ENCODE measurements around the gene ARRDC5. TPM values are rescaled to one million over a fixed set of nuclear protein-coding genes. Genes with fewer than 3 reads are reported as not detected.

ARRDC5 gene
- total and polyA plus RNA-seq, 2 donors (not counting 3 experiments of a cell fraction or from before 2014, with no cell fraction given) = 0.04 TPM; not detected in 1

GRCh38 chr19:4844348-4845179 is 58.1 kb downstream of the ARRDC5 start:
- H3K27ac ChIP-seq (ENCODE audit: insufficient read depth, low read depth, low read length) = no peak overlapping the region

GRCh38 chr19:4843647-4843965 is 59.1 kb downstream of the ARRDC5 start:
- Histone ChIP-seq H3K36me3 (ENCODE audit: control insufficient read depth in 2 of 2, extremely low read depth in 1 of 2, insufficient read depth in 2 of 2, low read length in 2 of 2) (peaks cover 9 to 33% of the 10 kb centered on the region in 2 experiments), H3K27ac (ENCODE audit: insufficient read depth, low read depth, low read length) (no peak overlapping the region), H4K20me1 (replicated peaks; ENCODE audit: control insufficient read depth, extremely low read depth, insufficient read depth, low read length) (no peaks in the 10 kb centered on the region), H3K4me2 (ENCODE audit: insufficient read depth, low read length) (no peak overlapping the region), H3K27me3 (ENCODE audit: control insufficient read depth in 2 of 2, insufficient read depth in 2 of 2, low read length in 2 of 2) (no peaks in the 10 kb centered on the region), H3K9me1 (replicated peaks; ENCODE audit: control insufficient read depth, extremely low read depth, insufficient read depth, low read length) (no peaks in the 10 kb centered on the region), H3K9me3 (replicated peaks; ENCODE audit: control insufficient read depth, insufficient read depth, low read length) (no peaks in the 10 kb centered on the region), H2AFZ (ENCODE audit: low read depth, low read length) (no peak overlapping the region), H3K79me2 (ENCODE audit: control insufficient read depth, insufficient read depth, low read length) (no peaks in the 10 kb centered on the region), H3K4me1 (ENCODE audit: control insufficient read depth, extremely low read depth, insufficient read depth, low read length) (no peaks in the 10 kb centered on the region), H3K4me3 (replicated peaks in 1 of 3; ENCODE audit: insufficient read depth in 1 of 3, low read depth in 1 of 3, low read length in 3 of 3) (no peak overlapping the region), H3K9ac (replicated peaks; ENCODE audit: extremely low read depth, insufficient read depth, low read length) (no peak overlapping the region)
- FAIRE-seq = no peak
- intact Hi-C loops (cut with micrococcal nuclease) (no loop called here), dilution Hi-C loops (cut with MboI; ENCODE audit: extremely low pct_ligation_motif_present, low sequenced_read_pairs) (no loop called here)
- no TSS peak for BruUV-seq (replicated peaks)
- CTCF ChIA-PET = interaction anchor here (1.1 to 7.0 kb wide), 2 partner anchors 8 to 33 kb away, joined by 6 to 59 read pairs; no protein-coding TSS in a partner anchor
- DNase-seq (ENCODE audit: low read depth, low spot score) = no peak
- POLR2A ChIA-PET = no interaction called here
- TF ChIP-seq GATA2 (IDR thresholded peaks at IDR 0.05; ENCODE audit: insufficient read depth, insufficient read length, low read depth, low read length) (no peak), CTCF (IDR thresholded peaks at IDR 0.05; ENCODE audit: extremely low read depth in 1 of 2, insufficient read depth in 1 of 2, low read depth in 1 of 2, low read length in 2 of 2) (no peak), POLR2AphosphoS5 (IDR thresholded peaks at IDR 0.05; ENCODE audit: insufficient read depth, low read depth, low read length) (no peak), POLR2A (IDR thresholded peaks at IDR 0.05; ENCODE audit: low read depth, low read length) (no peak), MYC (IDR thresholded peaks at IDR 0.05; ENCODE audit: low read depth, low read length) (no peak), EZH2 (IDR thresholded peaks at IDR 0.05; ENCODE audit: borderline replicate concordance, low read depth, low read length, severe bottlenecking) (no peak), MAX (IDR thresholded peaks at IDR 0.05; ENCODE audit: insufficient read depth, insufficient read length) (no peak), FOS (IDR thresholded peaks at IDR 0.05; ENCODE audit: borderline replicate concordance, insufficient read depth, low read length) (no peak), JUN (IDR thresholded peaks at IDR 0.05; ENCODE audit: borderline replicate concordance, insufficient read depth, insufficient read length, low read depth) (no peak)

More at GRCh38 chr19:4844348-4845179, 58.1 kb downstream of the ARRDC5 start:
- BruUV-seq (replicated peaks) = no TSS peak
- TF ChIP-seq JUN (IDR thresholded peaks at IDR 0.05; ENCODE audit: borderline replicate concordance, insufficient read depth, insufficient read length, low read depth) = no peak
- TF ChIP-seq FOS (IDR thresholded peaks at IDR 0.05; ENCODE audit: borderline replicate concordance, insufficient read depth, low read length) = no peak
- no peak for TF ChIP-seq EZH2 (IDR thresholded peaks at IDR 0.05; ENCODE audit: borderline replicate concordance, low read depth, low read length, severe bottlenecking)
- Histone ChIP-seq H3K4me1 (ENCODE audit: control insufficient read depth, extremely low read depth, insufficient read depth, low read length) (no peaks in the 10 kb centered on the region), H3K9ac (replicated peaks; ENCODE audit: extremely low read depth, insufficient read depth, low read length) (no peak overlapping the region), H3K4me3 (replicated peaks in 1 of 3; ENCODE audit: insufficient read depth in 1 of 3, low read depth in 1 of 3, low read length in 3 of 3) (no peak overlapping the region), H3K9me3 (replicated peaks; ENCODE audit: control insufficient read depth, insufficient read depth, low read length) (no peaks in the 10 kb centered on the region), H3K36me3 (ENCODE audit: control insufficient read depth in 2 of 2, extremely low read depth in 1 of 2, insufficient read depth in 2 of 2, low read length in 2 of 2) (peaks cover 8 to 32% of the 10 kb centered on the region in 2 experiments), H3K79me2 (ENCODE audit: control insufficient read depth, insufficient read depth, low read length) (no peaks in the 10 kb centered on the region), H4K20me1 (replicated peaks; ENCODE audit: control insufficient read depth, extremely low read depth, insufficient read depth, low read length) (no peaks in the 10 kb centered on the region), H2AFZ (ENCODE audit: low read depth, low read length) (no peak overlapping the region), H3K4me2 (ENCODE audit: insufficient read depth, low read length) (no peak overlapping the region), H3K9me1 (replicated peaks; ENCODE audit: control insufficient read depth, extremely low read depth, insufficient read depth, low read length) (no peaks in the 10 kb centered on the region), H3K27me3 (ENCODE audit: control insufficient read depth in 2 of 2, insufficient read depth in 2 of 2, low read length in 2 of 2) (no peaks in the 10 kb centered on the region)
- FAIRE-seq (no peak), DNase-seq (ENCODE audit: low read depth, low spot score) (no peak)
- intact Hi-C loops (cut with micrococcal nuclease) (no loop called here), dilution Hi-C loops (cut with MboI; ENCODE audit: extremely low pct_ligation_motif_present, low sequenced_read_pairs) (no loop called here)
- POLR2A ChIA-PET = no interaction called here
- CTCF ChIA-PET = interaction anchor here (0.5 to 7.0 kb wide), 6 partner anchors 20 to 67 kb away, joined by 3 to 59 read pairs (median 4); no protein-coding TSS in a partner anchor
